NCI-H345 treated with DMSO at 0.1 percent for 48 hours (cell line): ENCODE results near the gene MRC2.

Experiments
- DNase-seq: peaks from one replicate; lab custom pipeline; 2025; ENCODE audit not compliant: unreplicated experiment; lab: John Stamatoyannopoulos, UW

MRC2 gene

GRCh38 chr17:62631936-62632924 lies 4.8 kb downstream of the MRC2 start:
- no peak for DNase-seq

DNA sequence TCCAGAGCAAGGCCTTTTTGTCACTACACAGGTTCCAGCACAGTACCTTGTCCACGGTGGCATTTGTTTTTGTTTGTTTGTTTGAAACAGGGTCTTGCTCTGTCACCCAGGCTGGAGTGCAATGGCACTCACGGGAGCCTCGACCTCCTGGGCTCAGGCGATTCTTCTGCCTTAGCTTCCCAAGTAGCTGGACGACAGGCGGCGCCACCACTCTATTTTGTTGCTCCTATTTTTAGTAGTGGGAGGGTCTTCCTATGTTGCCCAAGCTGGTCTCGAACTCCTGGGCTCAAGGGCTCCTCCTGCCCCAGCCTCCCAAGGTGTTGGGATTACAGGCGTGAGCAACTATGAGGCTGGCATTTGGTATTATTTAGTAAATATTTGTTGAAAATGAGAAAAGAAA lies 10.3 kb downstream of the MRC2 start:
- no peak for DNase-seq

- DNase-seq: no peak
Observed at GRCh38 chr17:62641153-62641552, 13.7 kb downstream of the MRC2 start.

DNA sequence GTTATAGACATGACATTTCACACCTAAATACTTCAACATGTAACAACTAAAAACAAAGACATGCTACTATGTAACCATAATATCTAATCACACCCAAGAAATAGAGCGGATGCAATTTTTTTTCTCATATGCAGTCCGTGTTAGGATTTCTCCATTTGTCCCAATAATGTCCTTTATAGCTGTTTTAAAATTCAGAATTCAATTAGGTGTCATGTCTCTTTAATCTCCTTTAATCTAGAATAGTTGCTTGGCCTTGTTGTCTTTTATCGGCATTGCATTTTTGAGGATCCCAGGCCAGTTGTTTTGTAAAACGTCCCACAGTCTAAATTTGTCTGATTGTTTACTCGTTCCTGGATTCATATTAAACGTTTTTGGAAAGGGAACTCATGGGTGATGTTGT lies 14.5 kb downstream of the MRC2 start:
- DNase-seq: no peak

- DNase-seq: no peak
Observed at GRCh38 chr17:62643496-62643895, 16.0 kb downstream of the MRC2 start.

DNA sequence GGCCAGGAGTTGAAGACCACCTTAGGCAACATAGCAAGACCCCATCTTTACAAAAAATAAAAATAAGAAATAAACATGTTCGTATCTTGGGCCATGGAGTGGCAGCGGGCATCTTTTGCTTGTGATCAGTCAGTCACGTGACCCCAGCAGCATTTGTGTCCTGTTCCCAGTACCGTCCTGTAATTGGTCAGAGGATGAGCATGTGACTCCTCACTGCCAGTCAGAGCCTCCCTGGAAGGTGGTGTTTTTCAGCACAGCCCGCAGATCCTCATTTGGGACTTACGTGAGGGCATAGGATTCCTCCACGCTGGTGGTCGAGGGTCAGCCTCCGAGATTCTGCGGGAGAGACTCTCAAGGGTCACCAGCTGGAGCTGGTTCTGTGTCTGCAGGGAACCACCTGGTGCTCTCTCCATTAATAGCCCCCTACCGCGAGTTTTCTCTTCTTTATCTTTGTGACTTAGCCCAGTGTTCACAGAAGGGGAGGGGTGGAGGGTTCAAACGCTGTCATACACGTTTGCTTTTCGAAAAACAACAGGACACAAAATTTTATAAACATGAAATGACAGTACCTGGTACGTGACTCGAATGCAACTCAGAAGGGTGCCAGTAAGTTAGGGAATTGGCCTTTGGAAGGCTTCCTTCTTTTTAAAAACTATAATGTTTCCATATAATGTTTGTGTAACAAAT lies 17.2 kb downstream of the MRC2 start:
- DNase-seq: peak; percentile 11

GRCh38 chr17:62648251-62648955 lies 20.9 kb downstream of the MRC2 start:
- no peak for DNase-seq

GRCh38 chr17:62648956-62649294 lies 21.5 kb downstream of the MRC2 start:
- no peak for DNase-seq

DNA sequence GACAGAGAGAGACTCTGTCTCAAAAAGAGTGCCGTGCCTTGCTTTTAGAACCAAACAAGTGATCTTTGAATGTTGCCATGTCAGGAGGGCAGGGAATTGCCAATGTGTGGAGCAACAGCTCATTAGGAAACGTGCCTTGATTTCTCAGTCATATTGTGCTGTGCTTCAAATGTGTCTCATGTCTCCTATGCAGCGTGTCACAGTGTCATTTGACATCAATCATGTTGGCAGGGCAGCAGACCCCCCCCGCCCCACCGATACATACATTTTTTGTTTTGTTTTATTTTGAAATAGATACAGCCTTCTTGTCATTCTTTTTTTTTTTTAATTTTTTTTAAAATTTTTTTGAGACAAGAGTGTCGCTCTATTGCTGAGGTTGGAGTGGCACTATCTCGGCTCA lies 22.1 kb downstream of the MRC2 start:
- no peak for DNase-seq

- DNase-seq: no peak
Observed at GRCh38 chr17:62650587-62650986, 23.1 kb downstream of the MRC2 start.

DNA sequence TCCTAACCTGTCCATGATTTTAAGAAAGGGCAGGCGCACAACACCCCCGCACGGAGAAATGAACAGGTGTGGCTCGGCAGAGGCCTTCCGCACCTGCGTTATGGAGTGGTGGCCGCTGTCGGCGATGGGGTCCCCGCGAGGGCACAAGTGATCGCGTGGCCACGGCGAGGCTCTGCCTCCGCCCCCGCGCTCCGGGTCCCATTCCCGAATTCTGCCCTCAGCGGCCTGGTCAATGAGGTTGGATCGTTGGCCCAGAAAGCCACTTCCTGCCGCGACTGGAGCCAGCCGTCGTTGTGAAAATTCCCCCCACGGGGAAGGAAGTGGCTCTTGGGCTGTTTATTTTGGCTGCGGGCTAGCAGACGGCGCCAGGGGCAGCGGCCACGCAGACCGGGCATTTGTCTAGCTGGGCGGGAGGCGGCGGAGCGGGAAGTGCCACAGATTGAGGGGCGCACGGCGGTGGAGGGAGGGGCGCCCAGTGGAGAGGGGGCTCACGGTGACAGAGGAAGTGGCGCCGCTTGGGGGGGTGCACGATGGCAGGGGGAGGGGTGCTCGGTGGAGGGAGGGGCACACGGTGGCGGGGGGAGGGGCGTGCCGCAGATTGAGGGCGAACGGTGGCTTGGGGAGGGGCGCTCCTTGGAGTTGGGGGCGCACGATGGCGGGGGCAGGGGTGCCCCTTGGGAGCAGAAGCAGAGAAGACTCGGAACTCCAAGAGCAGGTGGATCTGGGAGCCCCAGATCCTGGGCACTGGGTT lies 25.0 kb downstream of the MRC2 start:
- no peak for DNase-seq

- peak; percentile 56 for DNase-seq
Observed at GRCh38 chr17:62653002-62653825, 25.7 kb downstream of the MRC2 start.

DNA sequence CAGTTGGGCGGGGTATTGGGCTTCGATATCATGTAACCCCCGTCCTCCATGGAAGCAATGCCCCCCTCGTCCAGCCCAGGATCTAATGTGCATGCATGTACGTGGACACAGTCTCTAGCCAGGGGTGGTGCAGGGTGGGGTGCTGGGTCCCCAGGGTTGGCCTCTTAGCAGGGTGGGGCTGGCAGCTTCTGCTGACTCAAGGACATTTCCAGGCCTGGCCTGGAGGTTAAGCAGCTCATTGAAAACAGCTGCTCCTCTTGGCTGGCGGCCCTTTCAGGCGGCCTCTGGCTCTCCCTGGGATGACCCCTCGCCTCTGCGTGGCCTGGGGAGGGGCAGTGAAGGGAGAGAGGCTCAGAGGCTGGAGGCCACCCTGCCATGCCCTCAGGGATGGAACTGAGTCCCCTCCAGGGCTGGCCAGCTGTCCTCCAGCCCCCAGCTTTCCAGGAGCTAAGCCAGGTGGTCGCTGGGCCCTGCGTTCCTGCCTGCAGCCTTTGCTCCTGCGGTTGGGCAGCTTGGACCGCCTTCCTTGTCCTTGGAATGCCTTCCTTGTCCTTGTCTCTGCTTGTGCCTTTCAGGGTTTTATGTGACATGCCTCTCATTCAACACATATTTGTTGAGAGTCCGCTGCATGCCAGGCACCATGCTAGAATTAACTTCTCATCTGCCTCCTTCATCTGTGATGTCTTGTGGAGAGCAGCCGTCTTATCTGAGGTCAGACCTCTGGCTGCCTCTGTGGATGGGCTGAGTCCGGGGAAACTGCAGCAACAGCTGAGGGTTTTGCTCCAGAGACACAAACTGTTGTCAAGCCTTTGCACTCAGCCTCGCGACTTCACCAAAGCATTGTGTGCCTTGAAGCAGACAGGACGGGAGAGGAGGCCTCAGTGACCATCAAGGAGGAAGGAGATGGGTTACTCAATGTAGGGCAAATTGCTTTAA lies 26.6 kb downstream of the MRC2 start:
- DNase-seq: no peak

- no peak for DNase-seq
Observed at GRCh38 chr17:62655656-62656055, 28.2 kb downstream of the MRC2 start.

DNA sequence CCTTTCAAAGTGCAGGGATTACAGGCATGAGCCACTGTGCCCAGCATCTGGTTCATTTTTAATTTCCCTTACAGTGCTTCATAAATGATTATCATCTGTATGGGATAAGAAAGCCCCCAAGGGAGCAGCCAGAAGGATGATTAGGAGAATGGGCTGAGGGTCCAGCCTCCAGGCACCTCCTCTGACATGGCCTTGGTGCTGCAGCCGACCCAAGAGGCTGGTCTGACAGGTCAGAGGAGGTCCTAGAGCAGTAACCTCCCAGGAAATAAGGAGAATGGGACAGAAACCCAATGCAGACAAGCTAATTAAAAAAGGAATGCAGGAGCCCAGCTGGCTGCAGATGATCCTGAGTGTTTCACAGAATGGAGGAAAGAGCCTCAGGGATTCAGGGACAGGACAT lies 29.0 kb downstream of the MRC2 start:
- no peak for DNase-seq

- DNase-seq: no peak
Observed at GRCh38 chr17:62657145-62657665, 29.7 kb downstream of the MRC2 start.

DNA sequence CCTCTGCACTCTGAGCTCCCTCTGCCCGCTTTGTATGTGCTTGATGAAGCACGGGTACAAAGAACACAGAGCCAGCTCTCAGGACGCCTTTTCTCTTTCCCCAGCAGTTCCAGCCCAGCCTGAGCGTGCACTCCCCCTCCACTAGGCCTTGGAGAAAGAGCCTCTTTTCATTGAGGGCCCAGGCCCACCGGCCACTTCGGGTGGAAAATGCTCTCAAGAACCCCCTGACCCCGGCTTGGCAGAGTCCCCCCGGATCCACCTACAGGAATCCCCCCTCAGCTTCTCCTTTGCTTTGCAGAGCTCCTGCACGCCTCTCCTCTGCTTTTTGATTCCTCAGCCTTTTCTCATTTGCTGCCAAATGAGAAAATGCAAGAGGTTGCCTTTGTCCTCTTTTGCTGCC lies 30.2 kb downstream of the MRC2 start:
- DNase-seq: no peak

DNA sequence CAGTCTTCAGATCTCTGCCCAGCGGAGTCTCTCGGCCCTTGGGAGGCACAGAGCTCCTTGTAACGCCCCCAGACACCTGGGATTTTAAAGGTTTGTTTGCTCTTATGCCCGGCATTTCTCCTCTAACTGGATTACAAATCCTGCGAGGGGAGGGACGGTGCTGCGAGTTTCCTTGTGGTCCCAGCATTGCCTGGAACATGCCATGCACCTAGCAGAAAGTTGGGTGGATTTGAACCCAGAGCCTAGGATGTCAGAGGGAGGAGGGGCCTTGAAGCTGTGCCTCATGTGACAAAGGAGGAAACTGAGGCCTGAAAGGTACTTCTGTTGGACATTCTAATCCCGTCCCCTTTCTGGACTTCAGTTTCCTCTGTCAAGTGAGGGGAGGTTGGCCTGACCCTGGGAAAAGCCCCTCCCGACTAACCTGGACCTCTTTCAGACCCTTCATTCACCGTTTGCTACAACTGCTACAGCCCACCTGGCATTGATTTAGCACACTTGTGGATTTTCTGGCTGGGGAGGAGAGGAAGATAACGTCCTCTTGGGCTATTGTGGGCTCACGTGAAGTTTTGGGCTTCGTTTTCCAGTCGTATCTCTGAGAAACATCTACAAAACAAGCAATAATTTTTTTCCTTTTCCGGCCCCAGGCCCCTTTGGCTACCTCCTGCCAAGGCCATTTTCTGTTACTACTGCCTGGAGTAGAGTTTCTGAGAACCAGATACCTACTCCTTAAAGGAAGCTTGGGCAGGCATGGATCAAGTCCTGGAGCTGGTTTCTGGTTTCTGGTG lies 30.9 kb downstream of the MRC2 start:
- DNase-seq: no peak
